HL-60 (cell line): ENCODE data around the gene AKT3.

Source experiments
- DNase-seq, 2 experiments: peaks; one replicate each; pipeline ENCODE4 v3.0.0-alpha.2; 2010 to 2020; ENCODE audit warnings: low read depth in 1 of 2, low spot score in 1 of 2
- H3K27ac ChIP-seq: fragments of 250-450 bp; sonication (Bioruptor Pico); replicated peaks from 2 replicates; pipeline ENCODE4 v1.5.1; 2020; ENCODE audit warnings: mild to moderate bottlenecking, moderate library complexity
- H3K27me3 ChIP-seq: fragments of 250-450 bp; sonication (Bioruptor Pico); 2 replicates; pipeline ENCODE4 v1.5.1; 2021; ENCODE audit warnings: mild to moderate bottlenecking, moderate library complexity; ENCODE audit not compliant: insufficient read depth, poor library complexity, severe bottlenecking
- H3K4me3 ChIP-seq: replicated peaks from 2 replicates; pipeline ENCODE4 v1.5.1; 2011; ENCODE audit warnings: mild to moderate bottlenecking, control low read depth, low read length; ENCODE audit not compliant: insufficient read depth
- GABPA ChIP-seq: IDR thresholded peaks from 2 replicates; pipeline ENCODE4 v1.6.1; 2012; ENCODE audit warnings: low read depth
- POLR2AphosphoS5 ChIP-seq: IDR thresholded peaks from 2 replicates; pipeline ENCODE4 v1.6.1; 2012; ENCODE audit warnings: low read depth
- SPI1 ChIP-seq: IDR thresholded peaks from 2 replicates; pipeline ENCODE4 v1.6.1; 2012; ENCODE audit warnings: low read depth, mild to moderate bottlenecking, borderline replicate concordance
- TF ChIP-seq, protein P1 (sequence below): IDR thresholded peaks from 2 replicates; pipeline ENCODE4 v1.6.1; 2012; ENCODE audit warnings: low read depth; ENCODE audit not compliant: insufficient replicate concordance
- TF ChIP-seq, protein P2 (sequence below): IDR thresholded peaks from one replicate; pipeline ENCODE4 v1.5.1; 2011; ENCODE audit warnings: low read length, control low read depth, inconsistent platforms; ENCODE audit not compliant: insufficient read depth

Gene AKT3

DNA sequence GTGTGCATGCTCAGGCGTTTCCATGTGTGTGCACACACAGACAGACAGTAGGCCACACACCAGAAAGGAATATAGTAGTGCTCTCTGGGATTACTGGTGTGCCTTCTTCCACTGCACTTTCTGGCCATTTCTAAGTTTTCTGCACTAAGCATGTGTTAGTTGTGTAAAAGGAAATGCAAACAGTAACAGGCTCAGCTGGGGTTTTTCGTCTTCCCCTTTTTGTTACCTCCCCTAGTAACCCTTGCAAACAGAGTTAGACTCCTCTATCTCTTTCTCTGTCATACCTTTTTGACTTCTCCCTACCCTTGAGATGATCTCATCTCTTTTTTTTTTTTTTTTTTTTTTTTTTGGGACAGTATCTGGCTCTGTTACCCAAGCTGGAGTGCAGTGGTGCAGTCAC, 398.0 kb downstream of the AKT3 start:
- DNase-seq, result peak in 1 of 2 experiments; percentile 75
- Histone ChIP-seq H3K4me3 (no peak overlapping the region), H3K27ac (peak overlapping the region; percentile 78), H3K27me3 (no peaks in the 10 kb centered on the region)
- peak; percentile 90 for TF ChIP-seq SPI1
- TF ChIP-seq GABPA, result no peak

DNA sequence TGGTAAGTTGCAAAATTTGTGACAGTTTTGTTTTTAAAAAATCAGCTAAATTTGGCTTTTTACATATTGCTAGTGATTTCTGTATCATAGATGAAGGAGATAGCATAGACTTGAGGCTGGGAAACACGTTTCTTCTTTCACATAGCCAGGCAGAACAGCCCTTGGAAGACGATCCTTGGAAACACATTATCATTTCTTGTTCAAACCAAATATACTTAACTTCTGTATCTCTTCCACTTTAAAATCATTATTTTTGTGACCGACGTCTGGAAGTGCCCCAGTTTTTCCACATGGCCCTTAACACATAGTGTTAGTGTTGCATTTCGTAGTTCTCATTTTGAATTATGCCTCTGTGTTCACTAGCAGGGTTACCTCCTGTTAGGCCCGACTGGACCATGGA, 400.7 kb downstream of the AKT3 start:
- TF ChIP-seq SPI1 (no peak), POLR2AphosphoS5 (no peak), GABPA (no peak)
- TF ChIP-seq, protein P1, sequence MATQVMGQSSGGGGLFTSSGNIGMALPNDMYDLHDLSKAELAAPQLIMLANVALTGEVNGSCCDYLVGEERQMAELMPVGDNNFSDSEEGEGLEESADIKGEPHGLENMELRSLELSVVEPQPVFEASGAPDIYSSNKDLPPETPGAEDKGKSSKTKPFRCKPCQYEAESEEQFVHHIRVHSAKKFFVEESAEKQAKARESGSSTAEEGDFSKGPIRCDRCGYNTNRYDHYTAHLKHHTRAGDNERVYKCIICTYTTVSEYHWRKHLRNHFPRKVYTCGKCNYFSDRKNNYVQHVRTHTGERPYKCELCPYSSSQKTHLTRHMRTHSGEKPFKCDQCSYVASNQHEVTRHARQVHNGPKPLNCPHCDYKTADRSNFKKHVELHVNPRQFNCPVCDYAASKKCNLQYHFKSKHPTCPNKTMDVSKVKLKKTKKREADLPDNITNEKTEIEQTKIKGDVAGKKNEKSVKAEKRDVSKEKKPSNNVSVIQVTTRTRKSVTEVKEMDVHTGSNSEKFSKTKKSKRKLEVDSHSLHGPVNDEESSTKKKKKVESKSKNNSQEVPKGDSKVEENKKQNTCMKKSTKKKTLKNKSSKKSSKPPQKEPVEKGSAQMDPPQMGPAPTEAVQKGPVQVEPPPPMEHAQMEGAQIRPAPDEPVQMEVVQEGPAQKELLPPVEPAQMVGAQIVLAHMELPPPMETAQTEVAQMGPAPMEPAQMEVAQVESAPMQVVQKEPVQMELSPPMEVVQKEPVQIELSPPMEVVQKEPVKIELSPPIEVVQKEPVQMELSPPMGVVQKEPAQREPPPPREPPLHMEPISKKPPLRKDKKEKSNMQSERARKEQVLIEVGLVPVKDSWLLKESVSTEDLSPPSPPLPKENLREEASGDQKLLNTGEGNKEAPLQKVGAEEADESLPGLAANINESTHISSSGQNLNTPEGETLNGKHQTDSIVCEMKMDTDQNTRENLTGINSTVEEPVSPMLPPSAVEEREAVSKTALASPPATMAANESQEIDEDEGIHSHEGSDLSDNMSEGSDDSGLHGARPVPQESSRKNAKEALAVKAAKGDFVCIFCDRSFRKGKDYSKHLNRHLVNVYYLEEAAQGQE, result no peak
- TF ChIP-seq, protein P2, sequence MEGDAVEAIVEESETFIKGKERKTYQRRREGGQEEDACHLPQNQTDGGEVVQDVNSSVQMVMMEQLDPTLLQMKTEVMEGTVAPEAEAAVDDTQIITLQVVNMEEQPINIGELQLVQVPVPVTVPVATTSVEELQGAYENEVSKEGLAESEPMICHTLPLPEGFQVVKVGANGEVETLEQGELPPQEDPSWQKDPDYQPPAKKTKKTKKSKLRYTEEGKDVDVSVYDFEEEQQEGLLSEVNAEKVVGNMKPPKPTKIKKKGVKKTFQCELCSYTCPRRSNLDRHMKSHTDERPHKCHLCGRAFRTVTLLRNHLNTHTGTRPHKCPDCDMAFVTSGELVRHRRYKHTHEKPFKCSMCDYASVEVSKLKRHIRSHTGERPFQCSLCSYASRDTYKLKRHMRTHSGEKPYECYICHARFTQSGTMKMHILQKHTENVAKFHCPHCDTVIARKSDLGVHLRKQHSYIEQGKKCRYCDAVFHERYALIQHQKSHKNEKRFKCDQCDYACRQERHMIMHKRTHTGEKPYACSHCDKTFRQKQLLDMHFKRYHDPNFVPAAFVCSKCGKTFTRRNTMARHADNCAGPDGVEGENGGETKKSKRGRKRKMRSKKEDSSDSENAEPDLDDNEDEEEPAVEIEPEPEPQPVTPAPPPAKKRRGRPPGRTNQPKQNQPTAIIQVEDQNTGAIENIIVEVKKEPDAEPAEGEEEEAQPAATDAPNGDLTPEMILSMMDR, result no peak
- Histone ChIP-seq H3K4me3 (no peak overlapping the region), H3K27ac (no peak overlapping the region), H3K27me3 (no peaks in the 10 kb centered on the region)
- no peak for DNase-seq

DNA sequence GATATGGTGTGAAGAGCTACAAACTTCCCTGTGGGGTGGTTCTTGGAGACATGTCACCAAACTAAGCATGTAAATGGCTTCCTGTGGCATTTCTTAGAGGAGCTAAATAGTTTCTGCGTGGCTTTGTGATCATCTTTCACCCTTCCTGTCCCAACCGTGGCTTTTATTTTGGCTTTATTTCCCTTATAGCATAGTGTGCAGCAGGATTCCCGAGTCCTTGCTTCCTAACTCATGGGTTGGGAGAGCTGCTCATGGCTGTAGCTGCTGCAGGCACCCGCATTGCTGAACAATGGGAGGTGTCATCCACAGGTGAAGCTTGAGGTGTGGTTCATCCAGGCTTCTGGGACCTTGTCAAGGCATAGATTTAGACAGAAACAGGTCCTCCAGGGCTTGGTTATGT, 402.2 kb downstream of the AKT3 start:
- H3K4me3 ChIP-seq, result no peak overlapping the region
- TF ChIP-seq, protein P1, result no peak
- no peak for TF ChIP-seq GABPA
- no peak for TF ChIP-seq POLR2AphosphoS5
- no peak for TF ChIP-seq SPI1
- TF ChIP-seq, protein P2, result no peak
- no peak overlapping the region for H3K27ac ChIP-seq
- no peak for DNase-seq
- H3K27me3 ChIP-seq, result no peaks in the 10 kb centered on the region

DNA sequence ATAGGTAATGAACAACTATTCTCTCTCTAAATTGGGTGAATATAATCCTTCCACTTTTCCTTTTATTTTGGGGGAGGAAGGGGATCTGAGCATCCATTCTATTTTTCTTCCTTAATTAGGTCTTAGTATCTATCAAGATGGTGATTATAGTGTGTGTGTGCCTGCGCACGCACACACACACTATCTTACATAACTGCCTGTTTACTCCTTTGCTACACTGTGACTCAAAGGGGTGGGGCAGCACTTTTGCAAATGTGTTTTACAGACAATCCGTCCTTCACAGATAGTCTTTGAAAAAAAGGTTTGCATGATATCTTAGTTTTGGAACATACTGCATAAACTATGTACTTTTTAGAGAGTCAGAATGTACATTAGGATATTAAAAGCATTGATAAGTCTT, 402.7 kb downstream of the AKT3 start:
- Histone ChIP-seq H3K27ac (no peak overlapping the region), H3K4me3 (no peak overlapping the region), H3K27me3 (no peaks in the 10 kb centered on the region)
- TF ChIP-seq, protein P1, result no peak
- TF ChIP-seq GABPA (no peak), SPI1 (no peak), POLR2AphosphoS5 (no peak)
- TF ChIP-seq, protein P2, result no peak
- peak in 1 of 2 experiments; percentile 7 for DNase-seq
